ENCODE results near the gene ALDH6A1.
"Not testable (repeated sequence)": the region's sequence is repeated elsewhere in the genome, so short reads cannot be mapped to it uniquely, and the experiment has no call there.

Gene ALDH6A1

GRCh38 chr14:74084277-74085046 is at the start of gene ALDH6A1, which contains the start of gene LIN52:
ALDH6A1 (minus strand) TSS chr14:74084453; CDS start chr14:74084394, 59 bp downstream.
LIN52 (plus strand) TSS chr14:74084956; CDS start chr14:74084975, 19 bp downstream.
- peak; percentile 100 for DNase-seq

GRCh38 chr14:74127634-74128033 is 43.4 kb upstream of the ALDH6A1 start:
- DNase-seq = no peak

GRCh38 chr14:74126315-74127013 is 42.2 kb upstream of the ALDH6A1 start:
- DNase-seq = no peak

GRCh38 chr14:74125487-74125886 is 41.2 kb upstream of the ALDH6A1 start:
- DNase-seq = not testable (repeated sequence)

GRCh38 chr14:74111395-74112216 is 27.4 kb upstream of the ALDH6A1 start:
- DNase-seq = peak; percentile 55

GRCh38 chr14:74109369-74109768 is 25.1 kb upstream of the ALDH6A1 start:
- DNase-seq = no peak

- DNase-seq = no peak
Observed at GRCh38 chr14:74105381-74105780, 21.1 kb upstream of the ALDH6A1 start.

GRCh38 chr14:74089251-74090020 is 5.2 kb upstream of the ALDH6A1 start:
- no peak for DNase-seq

GRCh38 chr14:74085828-74086227 is 1.6 kb upstream of the ALDH6A1 start:
- no peak for DNase-seq

GRCh38 chr14:74085047-74085637 is 889 bp upstream of the ALDH6A1 start:
- peak; percentile 13 for DNase-seq

- no peak for DNase-seq
Observed at GRCh38 chr14:74083784-74084276, 423 bp downstream of the ALDH6A1 start.

GRCh38 chr14:74083161-74083560 is 1.1 kb downstream of the ALDH6A1 start:
- DNase-seq = no peak

GRCh38 chr14:74081491-74081890 is 2.8 kb downstream of the ALDH6A1 start:
- no peak for DNase-seq

GRCh38 chr14:74080820-74081460 is 3.3 kb downstream of the ALDH6A1 start:
- DNase-seq = no peak

- no peak for DNase-seq
Observed at GRCh38 chr14:74077401-74077800, 6.9 kb downstream of the ALDH6A1 start.

- peak; percentile 18 for DNase-seq
Observed at GRCh38 chr14:74065746-74066575, 18.3 kb downstream of the ALDH6A1 start.

- DNase-seq = no peak
Observed at GRCh38 chr14:74064883-74065282, 19.4 kb downstream of the ALDH6A1 start.

GRCh38 chr14:74064426-74064825 is 19.8 kb downstream of the ALDH6A1 start:
- DNase-seq = no peak

- no peak for DNase-seq
Observed at GRCh38 chr14:74062809-74063150, 21.5 kb downstream of the ALDH6A1 start.

GRCh38 chr14:74049876-74050495 is 34.3 kb downstream of the ALDH6A1 start:
- DNase-seq = no peak
